SU-DHL-6 (cell line): ENCODE measurements around the gene CADM1.

Experiments used
- H2AFZ ChIP-seq: fragments of 200-600 bp; sonication (generic); 2 replicates; pipeline ENCODE4 v1.6.1; 2014; ENCODE audit warnings: low read depth, mild to moderate bottlenecking, moderate library complexity, mixed read lengths, antibody characterized with exemption, low read length; ENCODE audit not compliant: severe bottlenecking
- H3F3A ChIP-seq: fragments of 200-600 bp; shearing (Covaris generic); 2 replicates; pipeline ENCODE4 v1.6.0; 2016; ENCODE audit warnings: antibody characterized with exemption, mild to moderate bottlenecking; ENCODE audit not compliant: insufficient read depth
- H3K27ac ChIP-seq: fragments of 200-600 bp; sonication (generic); 2 replicates; pipeline ENCODE4 v1.5.1; 2016; ENCODE audit warnings: low read depth, mild to moderate bottlenecking, low read length, moderate library complexity, mixed read lengths
- H3K27me3 ChIP-seq: fragments of 200-600 bp; sonication (generic), shearing (Covaris generic); 2 replicates; pipeline ENCODE4 v1.6.0; 2014; ENCODE audit warnings: mild to moderate bottlenecking, low read length
- H3K36me3 ChIP-seq: fragments of 200-600 bp; sonication (generic); 2 replicates; pipeline ENCODE4 v1.6.1; 2014; ENCODE audit warnings: mild to moderate bottlenecking, low read length, mixed read lengths
- H3K4me2 ChIP-seq: fragments of 300-600, 200-600 bp; shearing (Covaris generic), sonication (generic); 2 replicates; pipeline ENCODE4 v1.6.0; 2014; ENCODE audit warnings: low read length, low read depth, mild to moderate bottlenecking; ENCODE audit not compliant: poor library complexity, severe bottlenecking
- H3K4me3 ChIP-seq: fragments of 200-600 bp; sonication (generic); 2 replicates; pipeline ENCODE4 v1.5.1; 2014; ENCODE audit warnings: antibody characterized with exemption, low read length, mild to moderate bottlenecking, mixed read lengths; ENCODE audit not compliant: insufficient read depth, poor library complexity, severe bottlenecking
- H3K79me2 ChIP-seq: fragments of 200-600 bp; sonication (generic); 2 replicates; pipeline ENCODE4 v1.6.1; 2014; ENCODE audit warnings: mild to moderate bottlenecking, low read length, moderate library complexity; ENCODE audit not compliant: insufficient read depth
- H3K9ac ChIP-seq: fragments of 200-600 bp; sonication (generic); 2 replicates; pipeline ENCODE4 v1.7.0; 2014; ENCODE audit warnings: mild to moderate bottlenecking, low read length
- H3K9me2 ChIP-seq: fragments of 200-600 bp; sonication (generic); replicated peaks from 2 replicates; pipeline ENCODE4 v1.6.1; 2014; ENCODE audit warnings: low read length; ENCODE audit not compliant: insufficient read depth
- H3K9me3 ChIP-seq: fragments of 200-600 bp; sonication (generic); 2 replicates; pipeline ENCODE4 v1.6.1; 2014; ENCODE audit warnings: low read length, mixed read lengths; ENCODE audit not compliant: insufficient read depth
- H4K20me1 ChIP-seq: fragments of 200-600 bp; sonication (generic); 2 replicates; pipeline ENCODE4 v1.6.1; 2014; ENCODE audit warnings: low read depth, mild to moderate bottlenecking, antibody characterized with exemption, low read length, moderate library complexity, mixed read lengths
- EZH2phosphoT487 ChIP-seq: fragments of 200-600 bp; sonication (generic), shearing (Covaris generic); conservative IDR thresholded peaks from 2 replicates; pipeline ENCODE4 v1.6.1; 2018; ENCODE audit warnings: mild to moderate bottlenecking, antibody characterized with exemption, low read length, moderate library complexity, mixed read lengths
- TF ChIP-seq, protein P1 (sequence below): fragments of 200-600 bp; sonication (generic); IDR thresholded peaks from one replicate; pipeline ENCODE4 v1.5.1; 2017; ENCODE audit warnings: antibody characterized with exemption, mild to moderate bottlenecking, low read length, moderate library complexity; ENCODE audit not compliant: insufficient read depth, poor library complexity, severe bottlenecking

The CADM1 gene

GRCh38 chr11:115302946-115303703, 201.1 kb downstream of the CADM1 start:
- H4K20me1 ChIP-seq = no peaks in the 10 kb centered on the region
- H3K4me2 ChIP-seq = no peak overlapping the region
- H3K36me3 ChIP-seq = no peaks in the 10 kb centered on the region
- no peak overlapping the region for H3K27ac ChIP-seq
- no peaks in the 10 kb centered on the region for H3K27me3 ChIP-seq
- H2AFZ ChIP-seq = no peak overlapping the region
- H3K79me2 ChIP-seq = no peaks in the 10 kb centered on the region
- no peak overlapping the region for H3K9ac ChIP-seq
- H3K9me3 ChIP-seq = no peaks in the 10 kb centered on the region
- H3F3A ChIP-seq = no peaks in the 10 kb centered on the region
- H3K9me2 ChIP-seq = no peaks in the 10 kb centered on the region
- no peak for TF ChIP-seq EZH2phosphoT487
- TF ChIP-seq, protein P1, sequence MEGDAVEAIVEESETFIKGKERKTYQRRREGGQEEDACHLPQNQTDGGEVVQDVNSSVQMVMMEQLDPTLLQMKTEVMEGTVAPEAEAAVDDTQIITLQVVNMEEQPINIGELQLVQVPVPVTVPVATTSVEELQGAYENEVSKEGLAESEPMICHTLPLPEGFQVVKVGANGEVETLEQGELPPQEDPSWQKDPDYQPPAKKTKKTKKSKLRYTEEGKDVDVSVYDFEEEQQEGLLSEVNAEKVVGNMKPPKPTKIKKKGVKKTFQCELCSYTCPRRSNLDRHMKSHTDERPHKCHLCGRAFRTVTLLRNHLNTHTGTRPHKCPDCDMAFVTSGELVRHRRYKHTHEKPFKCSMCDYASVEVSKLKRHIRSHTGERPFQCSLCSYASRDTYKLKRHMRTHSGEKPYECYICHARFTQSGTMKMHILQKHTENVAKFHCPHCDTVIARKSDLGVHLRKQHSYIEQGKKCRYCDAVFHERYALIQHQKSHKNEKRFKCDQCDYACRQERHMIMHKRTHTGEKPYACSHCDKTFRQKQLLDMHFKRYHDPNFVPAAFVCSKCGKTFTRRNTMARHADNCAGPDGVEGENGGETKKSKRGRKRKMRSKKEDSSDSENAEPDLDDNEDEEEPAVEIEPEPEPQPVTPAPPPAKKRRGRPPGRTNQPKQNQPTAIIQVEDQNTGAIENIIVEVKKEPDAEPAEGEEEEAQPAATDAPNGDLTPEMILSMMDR = no peak
- H3K4me3 ChIP-seq = no peak overlapping the region

DNA sequence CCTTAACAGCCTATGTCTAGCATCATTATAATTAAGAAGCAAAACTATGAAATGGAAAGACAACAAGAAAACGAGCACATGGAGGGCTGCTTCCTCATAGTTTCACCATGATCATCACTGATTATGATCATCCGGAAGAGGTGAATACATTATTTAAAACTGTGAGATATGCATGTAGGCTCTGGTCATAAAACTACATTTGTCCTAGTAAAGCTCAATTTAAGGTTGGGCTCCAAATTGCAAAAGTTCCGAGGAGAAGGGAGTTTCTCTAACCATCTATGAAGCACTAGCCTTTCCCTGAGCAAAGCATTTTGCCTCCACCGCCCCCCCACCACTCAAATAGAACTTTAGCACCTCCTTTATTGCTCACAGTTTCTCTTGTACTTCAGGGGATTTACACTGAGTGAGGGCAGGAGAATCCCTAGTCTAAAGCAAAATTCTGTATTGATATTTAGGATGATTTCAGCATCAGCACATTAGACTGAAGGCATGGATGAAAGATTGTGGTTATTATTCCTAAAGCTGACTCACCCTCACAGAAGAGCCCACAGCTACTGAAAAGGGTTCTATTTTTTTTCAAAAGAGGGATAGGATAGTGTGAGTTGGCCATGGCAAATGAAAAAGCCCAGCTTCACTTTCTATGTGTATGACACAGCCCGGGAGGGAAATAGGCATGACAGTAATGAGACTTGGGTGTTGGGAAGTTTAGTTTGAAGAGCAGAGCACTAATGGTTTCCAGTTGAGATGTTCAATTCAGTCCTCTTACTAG, 203.4 kb downstream of the CADM1 start:
- Histone ChIP-seq H3K4me2 (no peak overlapping the region), H3K9me3 (no peaks in the 10 kb centered on the region), H3K9ac (no peak overlapping the region), H3K27me3 (no peaks in the 10 kb centered on the region), H2AFZ (no peak overlapping the region), H3F3A (no peaks in the 10 kb centered on the region), H3K36me3 (no peaks in the 10 kb centered on the region), H3K4me3 (no peak overlapping the region), H3K9me2 (no peaks in the 10 kb centered on the region), H4K20me1 (no peaks in the 10 kb centered on the region), H3K27ac (no peak overlapping the region), H3K79me2 (no peaks in the 10 kb centered on the region)
- TF ChIP-seq EZH2phosphoT487 = no peak
- TF ChIP-seq, protein P1 = no peak

- no peaks in the 10 kb centered on the region for H3K9me2 ChIP-seq
- TF ChIP-seq, protein P1 = no peak
- no peak for TF ChIP-seq EZH2phosphoT487
- H3K79me2 ChIP-seq = no peaks in the 10 kb centered on the region
- H2AFZ ChIP-seq = no peak overlapping the region
- H3K4me3 ChIP-seq = no peak overlapping the region
- H3K9me3 ChIP-seq = no peaks in the 10 kb centered on the region
- H3K36me3 ChIP-seq = no peaks in the 10 kb centered on the region
- H3F3A ChIP-seq = no peaks in the 10 kb centered on the region
- H3K4me2 ChIP-seq = no peak overlapping the region
- H3K27me3 ChIP-seq = no peaks in the 10 kb centered on the region
- no peak overlapping the region for H3K9ac ChIP-seq
- H4K20me1 ChIP-seq = no peaks in the 10 kb centered on the region
- no peak overlapping the region for H3K27ac ChIP-seq
These were observed 205.8 kb downstream of the CADM1 start for GRCh38 chr11:115298300-115299012.
